ENCODE data around the gene NCK1.

DNA sequence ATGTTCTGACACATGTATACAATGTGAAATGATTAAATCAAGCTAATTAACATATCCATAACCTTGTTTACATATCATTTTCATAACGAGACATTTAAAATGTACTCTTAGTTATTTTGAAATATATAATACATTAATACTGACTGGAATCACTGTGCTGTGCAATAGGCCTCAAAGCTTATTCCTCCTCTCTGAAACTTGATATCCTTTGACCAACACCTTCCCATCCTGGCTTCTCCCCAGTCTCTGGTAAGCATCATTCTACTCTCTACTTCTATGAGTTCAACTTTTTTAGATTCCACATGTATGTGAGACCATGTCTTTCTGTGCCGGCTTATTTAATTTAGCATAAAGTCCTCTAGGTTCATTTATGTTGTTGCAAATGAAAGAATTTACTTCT, 48.7 kb downstream of the NCK1 start:
- no peak for TF ChIP-seq POLR2A (IDR thresholded peaks at IDR 0.05)
- TF ChIP-seq, protein P1, sequence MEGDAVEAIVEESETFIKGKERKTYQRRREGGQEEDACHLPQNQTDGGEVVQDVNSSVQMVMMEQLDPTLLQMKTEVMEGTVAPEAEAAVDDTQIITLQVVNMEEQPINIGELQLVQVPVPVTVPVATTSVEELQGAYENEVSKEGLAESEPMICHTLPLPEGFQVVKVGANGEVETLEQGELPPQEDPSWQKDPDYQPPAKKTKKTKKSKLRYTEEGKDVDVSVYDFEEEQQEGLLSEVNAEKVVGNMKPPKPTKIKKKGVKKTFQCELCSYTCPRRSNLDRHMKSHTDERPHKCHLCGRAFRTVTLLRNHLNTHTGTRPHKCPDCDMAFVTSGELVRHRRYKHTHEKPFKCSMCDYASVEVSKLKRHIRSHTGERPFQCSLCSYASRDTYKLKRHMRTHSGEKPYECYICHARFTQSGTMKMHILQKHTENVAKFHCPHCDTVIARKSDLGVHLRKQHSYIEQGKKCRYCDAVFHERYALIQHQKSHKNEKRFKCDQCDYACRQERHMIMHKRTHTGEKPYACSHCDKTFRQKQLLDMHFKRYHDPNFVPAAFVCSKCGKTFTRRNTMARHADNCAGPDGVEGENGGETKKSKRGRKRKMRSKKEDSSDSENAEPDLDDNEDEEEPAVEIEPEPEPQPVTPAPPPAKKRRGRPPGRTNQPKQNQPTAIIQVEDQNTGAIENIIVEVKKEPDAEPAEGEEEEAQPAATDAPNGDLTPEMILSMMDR (IDR thresholded peaks at IDR 0.05) = no peak

Measured in gastroesophageal sphincter (tissue), 3 donors.